Kidney (tissue), 14 donors: ENCODE results near the gene PIK3CG. TPM values are rescaled to one million over a fixed set of nuclear protein-coding genes. Genes with fewer than 3 reads are reported as not detected.
"Not testable (repeated sequence)": the region's sequence is repeated elsewhere in the genome, so short reads cannot be mapped to it uniquely, and the experiment has no call there.

ENCODE experiments used
- DNase-seq, 5 donors: peaks; one replicate each; pipeline ENCODE4 v3.0.0-alpha.2; 2013 to 2020
- FAIRE-seq: peaks from 2 replicates; lab custom pipeline; 2012; peaks lifted over from hg19 to GRCh38; lab: Jason Lieb, UNC
- H3K27ac ChIP-seq, 2 donors: one replicate each; pipeline ENCODE4 v1.7.0; 2013; ENCODE audit warnings: low read depth in 2 of 2, low read length in 2 of 2, inconsistent platforms in 1 of 2
- H3K27me3 ChIP-seq: one replicate; pipeline ENCODE4 v1.7.1; 2013; ENCODE audit warnings: low read length, inconsistent platforms; ENCODE audit not compliant: control insufficient read depth, insufficient read depth
- H3K36me3 ChIP-seq, 3 donors: one replicate each; pipeline versions ENCODE4 v1.7.0 to v1.7.1; 2013; ENCODE audit warnings: low read length in 3 of 3, control low read depth in 1 of 3, inconsistent platforms in 1 of 3; ENCODE audit not compliant: insufficient read depth in 3 of 3, control insufficient read depth in 2 of 3
- H3K4me1 ChIP-seq, 3 donors: one replicate each; pipeline versions ENCODE4 v1.7.0 to v1.7.1; 2013; ENCODE audit warnings: low read length in 3 of 3, inconsistent platforms in 1 of 3, low read depth in 1 of 3; ENCODE audit not compliant: control insufficient read depth in 2 of 3, insufficient read depth in 2 of 3
- H3K4me3 ChIP-seq, 3 donors: one replicate each; pipeline versions ENCODE4 v1.7.0 to v1.8.1; 2013; ENCODE audit warnings: low read length in 3 of 3, control low read depth in 1 of 3, inconsistent platforms in 1 of 3
- H3K9ac ChIP-seq, 3 donors: one replicate each; pipeline versions ENCODE4 v1.7.0 to v1.7.1; 2013; ENCODE audit warnings: low read length in 3 of 3, control low read depth in 1 of 3, inconsistent platforms in 1 of 3
- H3K9me3 ChIP-seq, 3 donors: one replicate each; pipeline versions ENCODE4 v1.7.0 to v1.7.1; 2013; ENCODE audit warnings: low read length in 3 of 3, control low read depth in 1 of 3, inconsistent platforms in 1 of 3; ENCODE audit not compliant: control insufficient read depth in 2 of 3, insufficient read depth in 1 of 3
- CTCF ChIP-seq: IDR thresholded peaks from 3 replicates; pipeline ENCODE4 v1.5.1; 2012; ENCODE audit warnings: mild to moderate bottlenecking, moderate library complexity, borderline replicate concordance; ENCODE audit not compliant: insufficient read depth; ENCODE audit errors: extremely low read depth
- intact Hi-C: fragments of 100-400 bp; cut with DNase I; formaldehyde crosslinking; loops from one replicate; pipeline ENCODE4 v1.11.1; 2022
- polyA plus RNA-seq: library from polyadenylated mRNA; stranded (reverse); fragments of 350-450 nt; fragmentation: Illumina TruSeq; extraction: RNeasy Lipid Tissue Mini Kit (QIAGEN cat#74804); gene quantifications from one replicate; pipeline ENCODE4 v1.2.3, GENCODE V29; 2014; ENCODE audit warnings: low read depth, low replicate concordance; ENCODE audit not compliant: insufficient read depth
- total RNA-seq: library from RNA; stranded (reverse); fragmentation: NEBNext Ultra II Directional; extraction: Animal tissue kit (Norgen Biotek cat#: 25700); gene quantifications from one replicate; pipeline ENCODE4 v1.2.1, GENCODE V29; 2021
- donor health status: control.
- donor health status: control.
- donor health status: control.
- donor health status: control.
- donor health status: control.
- donor health status: DM: yes; HTN: yes; CAD: no.
- donor health status: Normal renal cell carcinoma (clear cell type).

PIK3CG gene
- total and polyA plus RNA-seq, 2 donors from 2014 or later: 0.15 to 8.6 TPM

DNA sequence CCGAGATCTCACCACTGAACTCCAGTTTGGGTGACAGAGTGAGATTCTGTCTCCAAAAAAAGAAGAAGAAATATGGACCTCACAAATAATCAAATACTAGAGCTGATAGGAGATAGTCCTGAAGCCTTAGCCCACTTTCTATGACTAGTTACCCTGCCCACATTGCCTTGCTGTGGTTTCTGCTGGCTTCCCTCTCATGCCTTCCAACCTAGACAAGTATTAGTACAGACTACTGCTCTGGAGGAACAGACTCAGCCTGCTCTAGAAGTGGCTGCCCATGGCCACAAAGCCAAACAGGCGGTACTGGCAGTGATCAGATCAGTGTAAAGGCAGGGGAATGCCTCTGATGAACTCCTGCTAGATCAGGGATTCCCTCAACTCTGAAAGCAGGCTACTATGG is 89.8 kb downstream of the PIK3CG start:
- no peak for TF ChIP-seq CTCF
- intact Hi-C loops: no loop called here
- Histone ChIP-seq H3K27ac (no peak overlapping the region), H3K9me3 (no peaks in the 10 kb centered on the region), H3K9ac (no peak overlapping the region), H3K4me1 (no peaks in the 10 kb centered on the region), H3K36me3 (no peaks in the 10 kb centered on the region), H3K4me3 (no peak overlapping the region), H3K27me3 (no peaks in the 10 kb centered on the region)
- DNase-seq (no peak), FAIRE-seq (no peak)

DNA sequence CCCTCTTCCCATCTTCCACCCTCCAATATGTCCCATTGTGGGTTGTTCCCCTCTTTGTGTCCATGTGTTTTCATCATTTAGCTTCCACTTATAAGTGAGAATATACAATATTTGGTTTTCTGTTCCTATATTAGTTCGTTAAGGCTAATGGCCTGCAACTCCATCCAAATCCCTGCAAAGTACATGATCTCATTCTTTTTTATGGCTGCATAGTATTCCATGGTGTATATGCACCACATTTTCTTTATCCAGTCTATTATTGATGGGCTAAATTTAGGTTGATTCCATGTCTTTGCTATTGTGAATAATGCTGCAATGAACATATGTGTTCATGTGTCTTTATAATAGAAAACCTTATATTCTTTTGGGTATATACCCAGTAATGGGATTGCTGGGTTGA is 90.8 kb downstream of the PIK3CG start:
- H3K9ac ChIP-seq, H3K9me3 ChIP-seq, intact Hi-C loops, DNase-seq, H3K4me3 ChIP-seq, FAIRE-seq, H3K4me1 ChIP-seq, H3K27ac ChIP-seq, H3K27me3 ChIP-seq, H3K36me3 ChIP-seq: not testable (repeated sequence)

Other genes starting within 250 kb of the PIK3CG start
- gene CCDC71L, start 204.1 kb upstream of the PIK3CG start, total RNA-seq: 26.2 TPM
- 9.4 TPM for gene CCDC71L, start 204.1 kb upstream of the PIK3CG start, polyA plus RNA-seq
- gene PRKAR2B, start 179.4 kb downstream of the PIK3CG start, total RNA-seq: 6.9 TPM
- 7.3 TPM for gene PRKAR2B, start 179.4 kb downstream of the PIK3CG start, polyA plus RNA-seq